K562 (cell line): ENCODE measurements around the gene FOXD3. TPM values are rescaled to one million over a fixed set of nuclear protein-coding genes. Genes with fewer than 3 reads are reported as not detected.

ENCODE experiments used
- EP400 ChIP-seq: fragments of 450-650 bp; IDR thresholded peaks from 2 replicates; pipeline ENCODE4 v1.6.1; 2017; ENCODE audit warnings: antibody characterized with exemption, mild to moderate bottlenecking, moderate library complexity
- HNRNPUL1 ChIP-seq: fragments of 200-400 bp; formaldehyde crosslinking; IDR thresholded peaks from 2 replicates; pipeline ENCODE4 v1.6.1; 2017; ENCODE audit warnings: low read length
- KHSRP ChIP-seq: fragments of 450-650 bp; IDR thresholded peaks from 2 replicates; pipeline ENCODE4 v1.6.1; 2017
- LARP7 ChIP-seq: fragments of 450-650 bp; IDR thresholded peaks from 2 replicates; pipeline ENCODE4 v1.6.1; 2016
- POU5F1 ChIP-seq: fragments of 150-350 bp; IDR thresholded peaks from 2 replicates; pipeline ENCODE4 v1.6.1; 2014; ENCODE audit warnings: borderline replicate concordance, low read length, low read depth, mild to moderate bottlenecking; ENCODE audit not compliant: partially characterized antibody
- SETDB1 ChIP-seq: IDR thresholded peaks from one replicate; pipeline ENCODE4 v1.6.1; 2012; ENCODE audit warnings: low read length, control low read depth, inconsistent platforms
- TCF3 ChIP-seq: sonication (generic); formaldehyde crosslinking; IDR thresholded peaks from 2 replicates; pipeline ENCODE4 v1.4.0; 2020; ENCODE audit warnings: mild to moderate bottlenecking, missing genetic modification reagents
- TGIF2 ChIP-seq: sonication (generic); formaldehyde crosslinking; IDR thresholded peaks from 2 replicates; pipeline ENCODE4 v1.8.1; 2022; ENCODE audit warnings: mild to moderate bottlenecking, missing genetic modification reagents, moderate library complexity
- U2AF2 ChIP-seq: fragments of 200-400 bp; formaldehyde crosslinking; optimal IDR thresholded peaks from 2 replicates; pipeline ENCODE3; 2017; ENCODE audit warnings: low read depth, mild to moderate bottlenecking, low read length
- polyA plus RNA-seq, 8 experiments: library from polyadenylated mRNA; depleted of rRNA in 4 of 8; stranded (reverse) in 5 of 8; unstranded in 3 of 8; fragments of >200 nt; fragmentation: Nextera tagmentation in 2 of 8; fragmentation: Illumina TruSeq in 1 of 8; extraction: Ambion mirVana in 2 of 8; extraction: Trizol in 1 of 8; gene quantifications; 2 replicates each; pipeline versions ENCODE4 v1.2.1 to v1.2.3, GENCODE V29; 2011 to 2014; ENCODE audit warnings: inconsistent platforms in 1 of 8, missing spikeins in 1 of 8
- total RNA-seq, 7 experiments: library from RNA; depleted of rRNA in 6 of 7; stranded (reverse); fragments of >200 nt in 6 of 7; fragmentation: Illumina TruSeq in 2 of 7; extraction: Trizol in 2 of 7; gene quantifications; 2 replicates each; pipeline versions ENCODE4 v1.2.1 to v1.2.3, GENCODE V29; 2011 to 2021; ENCODE audit warnings: low replicate concordance in 1 of 7
- TF ChIP-seq, protein P1 (sequence below): fragments of 450-650 bp; formaldehyde crosslinking; IDR thresholded peaks from 2 replicates; pipeline ENCODE4 v1.4.0; 2020; ENCODE audit warnings: mild to moderate bottlenecking, moderate library complexity
- TF ChIP-seq, protein P2 (sequence below), 2 experiments: IDR thresholded peaks; 2 replicates each; pipeline ENCODE4 v1.6.1; 2011; ENCODE audit warnings: borderline replicate concordance in 1 of 2, control low read depth in 1 of 2, low read depth in 1 of 2, low read length in 1 of 2, mild to moderate bottlenecking in 1 of 2, mixed read lengths in 1 of 2, moderate library complexity in 1 of 2; ENCODE audit not compliant: insufficient read depth in 1 of 2, insufficient read length in 1 of 2, poor library complexity in 1 of 2, severe bottlenecking in 1 of 2; ENCODE audit errors: extremely low read depth in 1 of 2
- TF ChIP-seq, protein P3 (sequence below): sonication (generic); formaldehyde crosslinking; IDR thresholded peaks from 2 replicates; pipeline ENCODE4 v1.4.0; 2020; ENCODE audit warnings: mild to moderate bottlenecking, missing genetic modification reagents
- TF ChIP-seq, protein P4 (sequence below): fragments of 450-650 bp; formaldehyde crosslinking; IDR thresholded peaks from 2 replicates; pipeline ENCODE4 v1.4.0; 2020; ENCODE audit warnings: mild to moderate bottlenecking, mixed read lengths
- TF ChIP-seq, protein P5 (sequence below): fragments of 450-650 bp; formaldehyde crosslinking; conservative IDR thresholded peaks from 2 replicates; pipeline ENCODE4 v1.4.0; 2022; ENCODE audit warnings: mild to moderate bottlenecking, missing genetic modification characterization

Gene FOXD3
- total and polyA plus RNA-seq, 9 of the 15 experiments (the other 6 are each of a cell fraction or from before 2014, with no cell fraction given): 0.06 to 0.45 (median 0.10) TPM; not detected in 2

DNA sequence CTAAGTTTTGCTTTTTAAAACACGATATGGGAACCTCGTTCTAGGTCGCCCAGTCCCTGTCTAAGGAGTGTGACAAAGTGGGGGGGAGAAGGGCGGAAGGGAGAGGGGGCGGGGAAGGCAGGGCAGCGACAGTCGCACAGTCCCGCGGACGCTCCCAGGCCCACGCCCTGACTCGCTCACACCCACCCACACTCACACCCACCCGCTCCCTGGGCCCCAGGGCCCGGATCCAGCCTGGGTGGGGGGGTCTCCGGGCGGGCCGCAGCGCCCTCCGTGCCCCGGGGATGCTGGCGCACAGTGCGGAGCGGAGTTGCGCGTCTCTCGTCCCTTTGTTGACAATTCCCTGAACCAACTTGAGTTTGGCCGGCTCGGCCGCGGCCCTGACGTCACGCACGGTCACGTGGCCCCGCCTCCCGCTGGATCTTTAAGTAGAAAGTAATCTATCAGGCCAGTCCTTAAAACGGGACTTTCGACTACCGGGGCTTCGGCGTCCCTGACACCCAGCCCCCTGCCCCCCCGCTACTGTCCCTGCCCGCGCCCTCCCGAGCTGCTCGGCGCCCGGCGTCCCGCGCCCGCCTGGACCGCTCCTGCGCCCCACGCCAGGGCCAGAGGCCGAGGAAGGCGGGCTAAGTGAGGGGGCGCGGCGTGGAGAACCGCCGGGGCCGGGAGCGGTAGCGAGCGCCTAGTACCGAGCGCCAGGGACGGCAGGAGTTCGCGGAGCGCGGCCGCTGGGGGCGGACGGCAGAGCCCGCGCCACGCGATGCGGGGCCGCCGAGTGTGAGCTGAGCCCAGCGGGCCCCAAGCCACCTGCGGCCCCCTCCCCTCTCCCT is at the start of gene FOXD3 (continued):
- TF ChIP-seq, protein P1, sequence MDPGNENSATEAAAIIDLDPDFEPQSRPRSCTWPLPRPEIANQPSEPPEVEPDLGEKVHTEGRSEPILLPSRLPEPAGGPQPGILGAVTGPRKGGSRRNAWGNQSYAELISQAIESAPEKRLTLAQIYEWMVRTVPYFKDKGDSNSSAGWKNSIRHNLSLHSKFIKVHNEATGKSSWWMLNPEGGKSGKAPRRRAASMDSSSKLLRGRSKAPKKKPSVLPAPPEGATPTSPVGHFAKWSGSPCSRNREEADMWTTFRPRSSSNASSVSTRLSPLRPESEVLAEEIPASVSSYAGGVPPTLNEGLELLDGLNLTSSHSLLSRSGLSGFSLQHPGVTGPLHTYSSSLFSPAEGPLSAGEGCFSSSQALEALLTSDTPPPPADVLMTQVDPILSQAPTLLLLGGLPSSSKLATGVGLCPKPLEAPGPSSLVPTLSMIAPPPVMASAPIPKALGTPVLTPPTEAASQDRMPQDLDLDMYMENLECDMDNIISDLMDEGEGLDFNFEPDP: no peak
- TF ChIP-seq TCF3 (CRISPR knock-in tag): no peak
- no peak for TF ChIP-seq POU5F1
- no peak for TF ChIP-seq HNRNPUL1
- no peak for TF ChIP-seq KHSRP
- TF ChIP-seq LARP7: no peak
- TF ChIP-seq, protein P2, sequence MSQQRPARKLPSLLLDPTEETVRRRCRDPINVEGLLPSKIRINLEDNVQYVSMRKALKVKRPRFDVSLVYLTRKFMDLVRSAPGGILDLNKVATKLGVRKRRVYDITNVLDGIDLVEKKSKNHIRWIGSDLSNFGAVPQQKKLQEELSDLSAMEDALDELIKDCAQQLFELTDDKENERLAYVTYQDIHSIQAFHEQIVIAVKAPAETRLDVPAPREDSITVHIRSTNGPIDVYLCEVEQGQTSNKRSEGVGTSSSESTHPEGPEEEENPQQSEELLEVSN (IDR thresholded peaks at IDR 0.05; ENCODE audit: borderline replicate concordance in 1 of 2, extremely low read depth in 1 of 2, insufficient read depth in 1 of 2, insufficient read length in 1 of 2, low read depth in 1 of 2, low read length in 1 of 2, poor library complexity in 1 of 2, severe bottlenecking in 1 of 2): peak; percentile 32 to 82
- TF ChIP-seq SETDB1: no peak
- no peak for TF ChIP-seq U2AF2
- 0 out of 2 replicates have a peak, but pooled peaks have one; percentile 9 for TF ChIP-seq TGIF2 (CRISPR knock-in tag)
- TF ChIP-seq, protein P3, sequence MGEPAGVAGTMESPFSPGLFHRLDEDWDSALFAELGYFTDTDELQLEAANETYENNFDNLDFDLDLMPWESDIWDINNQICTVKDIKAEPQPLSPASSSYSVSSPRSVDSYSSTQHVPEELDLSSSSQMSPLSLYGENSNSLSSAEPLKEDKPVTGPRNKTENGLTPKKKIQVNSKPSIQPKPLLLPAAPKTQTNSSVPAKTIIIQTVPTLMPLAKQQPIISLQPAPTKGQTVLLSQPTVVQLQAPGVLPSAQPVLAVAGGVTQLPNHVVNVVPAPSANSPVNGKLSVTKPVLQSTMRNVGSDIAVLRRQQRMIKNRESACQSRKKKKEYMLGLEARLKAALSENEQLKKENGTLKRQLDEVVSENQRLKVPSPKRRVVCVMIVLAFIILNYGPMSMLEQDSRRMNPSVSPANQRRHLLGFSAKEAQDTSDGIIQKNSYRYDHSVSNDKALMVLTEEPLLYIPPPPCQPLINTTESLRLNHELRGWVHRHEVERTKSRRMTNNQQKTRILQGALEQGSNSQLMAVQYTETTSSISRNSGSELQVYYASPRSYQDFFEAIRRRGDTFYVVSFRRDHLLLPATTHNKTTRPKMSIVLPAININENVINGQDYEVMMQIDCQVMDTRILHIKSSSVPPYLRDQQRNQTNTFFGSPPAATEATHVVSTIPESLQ: no peak
- TF ChIP-seq EP400: no peak
- TF ChIP-seq, protein P4, sequence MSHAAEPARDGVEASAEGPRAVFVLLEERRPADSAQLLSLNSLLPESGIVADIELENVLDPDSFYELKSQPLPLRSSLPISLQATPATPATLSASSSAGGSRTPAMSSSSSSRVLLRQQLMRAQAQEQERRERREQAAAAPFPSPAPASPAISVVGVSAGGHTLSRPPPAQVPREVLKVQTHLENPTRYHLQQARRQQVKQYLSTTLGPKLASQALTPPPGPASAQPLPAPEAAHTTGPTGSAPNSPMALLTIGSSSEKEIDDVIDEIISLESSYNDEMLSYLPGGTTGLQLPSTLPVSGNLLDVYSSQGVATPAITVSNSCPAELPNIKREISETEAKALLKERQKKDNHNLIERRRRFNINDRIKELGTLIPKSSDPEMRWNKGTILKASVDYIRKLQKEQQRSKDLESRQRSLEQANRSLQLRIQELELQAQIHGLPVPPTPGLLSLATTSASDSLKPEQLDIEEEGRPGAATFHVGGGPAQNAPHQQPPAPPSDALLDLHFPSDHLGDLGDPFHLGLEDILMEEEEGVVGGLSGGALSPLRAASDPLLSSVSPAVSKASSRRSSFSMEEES (CRISPR knock-in tag): peak; percentile 79
- TF ChIP-seq, protein P5, sequence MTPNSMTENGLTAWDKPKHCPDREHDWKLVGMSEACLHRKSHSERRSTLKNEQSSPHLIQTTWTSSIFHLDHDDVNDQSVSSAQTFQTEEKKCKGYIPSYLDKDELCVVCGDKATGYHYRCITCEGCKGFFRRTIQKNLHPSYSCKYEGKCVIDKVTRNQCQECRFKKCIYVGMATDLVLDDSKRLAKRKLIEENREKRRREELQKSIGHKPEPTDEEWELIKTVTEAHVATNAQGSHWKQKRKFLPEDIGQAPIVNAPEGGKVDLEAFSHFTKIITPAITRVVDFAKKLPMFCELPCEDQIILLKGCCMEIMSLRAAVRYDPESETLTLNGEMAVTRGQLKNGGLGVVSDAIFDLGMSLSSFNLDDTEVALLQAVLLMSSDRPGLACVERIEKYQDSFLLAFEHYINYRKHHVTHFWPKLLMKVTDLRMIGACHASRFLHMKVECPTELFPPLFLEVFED (CRISPR knock-in tag): no peak
